OCI-LY7 (cell line): ENCODE results near the gene MYO18B.

Source experiments
- EZH2phosphoT487 ChIP-seq: fragments of 200-600 bp; sonication (generic); IDR thresholded peaks from 2 replicates; pipeline ENCODE4 v1.6.1; 2018; ENCODE audit warnings: low read depth, borderline replicate concordance, mild to moderate bottlenecking, mixed run types, antibody characterized with exemption, low read length, moderate library complexity, mixed read lengths
- TF ChIP-seq, protein P1 (sequence below): fragments of 200-600 bp; sonication (generic); conservative IDR thresholded peaks from 2 replicates; pipeline ENCODE4 v1.5.1; 2014; ENCODE audit warnings: mild to moderate bottlenecking, antibody characterized with exemption, low read length, moderate library complexity, mixed read lengths

DNA sequence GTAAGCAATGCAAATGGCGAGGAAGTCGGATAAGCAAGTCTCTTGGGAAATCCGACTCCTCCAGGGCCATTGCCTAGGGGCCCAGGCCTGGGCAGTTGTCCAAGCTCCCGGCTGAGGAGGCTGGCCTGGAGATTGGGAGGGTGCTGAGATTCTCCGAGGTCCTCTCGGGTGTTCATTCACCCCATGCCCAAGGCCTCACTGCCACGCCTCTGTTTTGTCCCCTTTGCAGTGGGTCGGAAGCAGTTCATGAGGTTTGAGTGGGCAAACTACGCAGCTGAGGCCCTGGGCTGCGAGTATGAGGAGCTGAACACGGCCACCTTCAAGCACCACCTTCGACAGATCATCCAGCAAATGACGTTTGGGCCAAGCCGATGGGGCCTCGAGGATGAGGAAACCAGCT is 81.3 kb downstream of the MYO18B start:
- TF ChIP-seq, protein P1, sequence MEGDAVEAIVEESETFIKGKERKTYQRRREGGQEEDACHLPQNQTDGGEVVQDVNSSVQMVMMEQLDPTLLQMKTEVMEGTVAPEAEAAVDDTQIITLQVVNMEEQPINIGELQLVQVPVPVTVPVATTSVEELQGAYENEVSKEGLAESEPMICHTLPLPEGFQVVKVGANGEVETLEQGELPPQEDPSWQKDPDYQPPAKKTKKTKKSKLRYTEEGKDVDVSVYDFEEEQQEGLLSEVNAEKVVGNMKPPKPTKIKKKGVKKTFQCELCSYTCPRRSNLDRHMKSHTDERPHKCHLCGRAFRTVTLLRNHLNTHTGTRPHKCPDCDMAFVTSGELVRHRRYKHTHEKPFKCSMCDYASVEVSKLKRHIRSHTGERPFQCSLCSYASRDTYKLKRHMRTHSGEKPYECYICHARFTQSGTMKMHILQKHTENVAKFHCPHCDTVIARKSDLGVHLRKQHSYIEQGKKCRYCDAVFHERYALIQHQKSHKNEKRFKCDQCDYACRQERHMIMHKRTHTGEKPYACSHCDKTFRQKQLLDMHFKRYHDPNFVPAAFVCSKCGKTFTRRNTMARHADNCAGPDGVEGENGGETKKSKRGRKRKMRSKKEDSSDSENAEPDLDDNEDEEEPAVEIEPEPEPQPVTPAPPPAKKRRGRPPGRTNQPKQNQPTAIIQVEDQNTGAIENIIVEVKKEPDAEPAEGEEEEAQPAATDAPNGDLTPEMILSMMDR = no peak
- no peak for TF ChIP-seq EZH2phosphoT487
